SKM-1 treated with dmso at 0.1 percent for 144 hours (cell line): ENCODE results near the gene DDX24.
"Not testable (repeated sequence)": the region's sequence is repeated elsewhere in the genome, so short reads cannot be mapped to it uniquely, and the experiment has no call there.

Source experiments
- DNase-seq: peaks from one replicate; lab custom pipeline; 2025; ENCODE audit not compliant: unreplicated experiment; lab: John Stamatoyannopoulos, UW

Gene DDX24

DNA sequence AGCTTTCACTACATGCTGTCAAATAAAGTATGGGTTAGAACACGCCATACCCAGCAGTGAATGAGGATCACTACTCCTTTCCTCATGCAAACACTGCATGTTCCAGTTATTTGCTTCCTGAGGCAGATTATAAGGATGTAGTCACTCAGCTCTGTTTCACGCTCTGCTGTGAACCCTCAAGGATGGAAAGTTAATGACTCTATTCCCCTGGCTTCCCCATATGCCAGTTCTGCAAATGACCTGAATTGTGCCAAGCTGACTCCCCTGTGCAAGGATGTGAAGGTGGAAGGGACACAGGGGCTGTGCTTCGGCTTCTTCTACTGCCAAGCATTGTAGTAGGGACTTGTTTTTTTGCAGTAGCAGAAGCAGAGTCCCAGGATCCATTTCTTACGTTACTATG is 6.9 kb upstream of the DDX24 start:
- DNase-seq, result no peak

DNA sequence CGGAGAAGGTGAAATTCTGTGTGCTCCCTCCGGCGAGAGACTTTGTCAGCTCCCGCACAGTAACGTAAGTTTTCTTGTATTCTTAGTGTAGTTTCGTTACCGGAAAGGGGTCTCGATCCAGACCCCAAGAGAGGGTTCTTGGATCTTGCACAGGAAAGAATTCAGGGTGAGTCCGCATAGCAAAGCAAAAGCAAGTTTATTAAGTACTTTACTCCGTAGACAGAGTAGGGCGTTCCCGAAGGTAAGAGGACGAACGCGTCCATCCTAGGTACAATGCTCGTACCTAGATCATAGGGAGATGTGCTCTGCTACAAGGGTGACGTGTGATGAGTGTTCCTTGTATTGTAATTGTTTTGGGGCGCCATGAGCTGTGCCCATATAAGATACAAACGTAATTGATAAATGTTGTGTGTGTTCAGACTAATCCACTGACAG is 401 bp upstream of the DDX24 start:
- no peak for DNase-seq

DNA sequence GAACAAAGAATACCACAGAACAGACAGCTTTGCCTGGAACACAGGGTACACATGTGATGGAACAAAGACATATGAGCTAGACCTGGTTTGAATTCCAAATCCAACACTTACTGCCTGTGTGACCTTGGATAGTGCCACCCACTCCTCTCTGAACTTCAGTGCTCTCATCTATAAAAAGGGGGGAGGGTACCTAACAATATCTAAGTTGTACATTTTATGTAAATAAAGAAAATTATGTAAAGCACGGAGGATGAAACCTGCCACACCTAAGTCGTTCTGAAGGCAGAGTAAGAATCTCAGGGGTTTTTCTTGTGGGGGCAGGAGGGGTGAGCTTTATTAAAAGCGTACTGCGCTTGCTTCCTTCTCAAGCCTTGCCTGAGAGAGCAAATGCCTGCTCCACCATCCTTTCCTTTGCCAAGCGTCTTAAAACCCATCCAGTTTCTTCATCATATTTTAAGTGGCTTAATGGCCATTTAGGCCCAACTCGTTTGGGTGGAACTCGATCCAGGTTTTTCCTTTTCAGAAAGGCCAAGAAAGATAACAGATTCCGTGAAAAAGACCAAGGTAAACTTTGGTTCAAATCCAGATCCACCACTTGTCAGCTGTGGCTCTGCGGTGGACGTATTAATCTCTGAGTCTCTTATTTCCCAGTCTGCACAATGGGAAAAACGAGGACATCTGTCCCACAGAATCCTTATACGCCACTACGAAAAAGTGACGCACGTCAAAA is 946 bp downstream of the DDX24 start:
- no peak for DNase-seq

DNA sequence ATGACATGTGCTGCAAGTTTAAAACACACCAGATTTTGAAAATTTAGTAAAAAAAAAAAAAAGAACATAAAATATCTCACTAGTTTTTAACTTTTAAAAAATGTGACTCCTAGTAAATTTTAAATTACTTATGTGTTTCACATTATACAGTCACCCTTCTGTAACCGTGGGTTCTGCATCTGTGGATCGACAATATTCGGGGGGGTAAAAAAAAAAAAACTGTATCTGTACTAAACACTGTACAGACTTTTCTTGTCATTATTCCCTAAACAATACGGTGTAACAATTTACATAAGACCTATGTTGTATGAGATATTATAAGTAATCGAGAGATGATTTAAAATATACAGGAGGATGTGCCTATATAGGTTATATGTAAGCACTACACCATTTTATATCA is 3.2 kb downstream of the DDX24 start:
- no peak for DNase-seq

DNA sequence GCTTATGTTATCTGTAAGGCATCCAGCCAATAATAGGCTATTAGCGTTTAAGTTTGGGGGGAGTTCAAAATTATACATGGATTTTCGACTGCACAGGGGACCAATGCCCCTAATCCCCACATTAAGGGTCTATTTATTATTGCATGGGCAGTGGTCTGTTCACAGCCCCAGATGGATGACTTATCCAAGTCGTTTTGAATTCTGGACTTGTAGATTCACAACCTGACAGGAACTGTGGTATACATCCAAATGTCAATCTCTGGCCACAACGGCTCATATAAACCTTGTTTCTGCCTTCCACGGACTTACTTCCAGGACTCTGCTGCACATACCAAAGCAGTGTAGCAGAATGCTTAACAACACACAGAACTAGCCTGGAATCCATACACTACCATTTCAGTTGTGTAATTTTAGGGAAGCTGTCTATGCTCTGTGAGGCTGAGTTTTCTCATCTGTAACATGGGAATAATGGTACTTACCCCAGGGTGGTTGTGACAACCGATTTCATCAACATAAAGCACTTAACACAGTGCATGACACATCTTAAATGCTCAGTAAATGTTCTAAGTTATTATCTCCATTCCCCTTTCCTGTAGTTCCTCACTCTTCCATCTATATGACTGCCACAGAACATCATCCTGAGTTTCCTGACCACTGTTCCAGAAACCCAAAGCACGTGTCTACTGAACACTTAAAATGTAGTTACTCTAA is 3.7 kb downstream of the DDX24 start:
- no peak for DNase-seq

DNA sequence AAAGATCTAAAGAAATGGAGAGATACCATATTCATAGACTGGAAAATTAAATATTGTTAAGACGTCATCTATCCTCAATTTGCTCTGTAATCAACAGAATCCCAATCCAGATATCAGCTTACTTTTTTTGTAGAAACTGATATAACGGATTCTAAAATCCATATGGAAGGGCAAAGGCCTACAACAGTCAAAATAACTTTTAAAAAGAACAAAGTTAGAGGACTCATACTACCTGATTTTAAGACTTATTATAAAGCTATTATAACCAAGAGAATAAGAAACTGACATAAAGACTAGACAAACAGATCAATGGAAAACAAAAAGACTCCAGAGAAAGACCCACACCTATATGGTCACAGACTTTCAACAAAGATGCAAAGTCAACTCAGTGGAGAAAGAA is 6.0 kb downstream of the DDX24 start:
- no peak for DNase-seq

DNA sequence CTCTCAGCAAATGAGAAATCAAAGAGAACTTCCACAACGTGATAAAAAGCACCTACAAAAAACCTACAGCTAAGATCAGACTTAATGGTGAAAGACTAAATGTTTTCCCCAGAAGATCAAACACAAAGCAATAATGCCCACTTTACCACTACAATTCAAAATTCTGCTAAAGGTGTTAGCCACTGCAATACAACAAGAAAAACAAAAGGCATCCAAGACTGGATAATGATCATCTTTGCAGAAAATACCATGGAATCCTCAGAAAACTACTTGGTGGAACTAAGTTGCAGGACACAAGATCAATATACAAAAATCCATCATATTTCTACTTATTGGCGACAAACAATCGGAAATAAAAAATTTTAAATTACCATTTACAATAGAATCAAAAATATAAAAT is 6.5 kb downstream of the DDX24 start:
- DNase-seq, result no peak

DNA sequence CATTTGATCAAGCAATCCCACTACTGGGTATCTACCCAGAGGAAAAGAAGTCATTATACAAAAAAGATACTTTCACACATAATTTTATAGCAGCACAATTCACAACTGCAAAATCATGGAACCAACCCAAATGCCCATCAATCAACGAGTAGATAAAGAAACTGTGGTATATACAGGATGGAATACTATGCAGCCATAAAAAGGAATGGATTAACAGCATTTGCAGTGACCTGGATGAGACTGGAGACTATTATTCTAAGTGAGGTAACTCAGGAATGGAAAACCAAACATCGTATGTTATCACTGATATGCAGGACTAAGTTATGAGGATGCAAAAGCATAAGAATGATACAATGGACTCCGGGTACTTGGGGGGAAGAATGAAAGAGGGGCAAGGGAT is 8.9 kb downstream of the DDX24 start:
- DNase-seq, result not testable (repeated sequence)

DNA sequence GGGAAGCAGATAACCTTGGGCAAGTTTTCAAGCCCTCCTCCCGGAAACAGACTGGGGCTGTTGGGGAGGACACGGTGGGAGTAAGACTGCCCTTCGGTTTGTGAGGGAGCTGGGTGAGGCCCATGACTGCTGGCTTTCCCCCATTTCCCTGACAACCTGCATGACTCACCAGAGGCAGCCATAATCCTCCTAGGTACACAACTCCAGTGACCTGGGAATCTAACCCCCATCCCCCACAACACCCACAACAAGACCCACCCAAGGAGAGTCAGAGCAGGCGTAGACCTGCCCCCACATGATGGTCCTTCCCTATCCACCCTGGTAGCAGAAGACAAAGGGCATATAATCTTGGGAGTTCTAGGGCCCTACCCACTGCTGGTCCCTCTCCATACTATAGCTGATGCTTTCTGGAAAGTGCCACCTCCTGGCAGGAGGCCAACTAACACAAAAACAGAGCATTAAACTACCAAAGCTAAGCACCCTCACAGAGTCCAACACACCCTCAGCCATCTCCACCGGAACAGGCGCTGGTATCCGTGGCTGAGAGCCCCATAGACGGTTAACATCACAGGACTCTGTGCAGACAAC is 14.8 kb downstream of the DDX24 start:
- no peak for DNase-seq

DNA sequence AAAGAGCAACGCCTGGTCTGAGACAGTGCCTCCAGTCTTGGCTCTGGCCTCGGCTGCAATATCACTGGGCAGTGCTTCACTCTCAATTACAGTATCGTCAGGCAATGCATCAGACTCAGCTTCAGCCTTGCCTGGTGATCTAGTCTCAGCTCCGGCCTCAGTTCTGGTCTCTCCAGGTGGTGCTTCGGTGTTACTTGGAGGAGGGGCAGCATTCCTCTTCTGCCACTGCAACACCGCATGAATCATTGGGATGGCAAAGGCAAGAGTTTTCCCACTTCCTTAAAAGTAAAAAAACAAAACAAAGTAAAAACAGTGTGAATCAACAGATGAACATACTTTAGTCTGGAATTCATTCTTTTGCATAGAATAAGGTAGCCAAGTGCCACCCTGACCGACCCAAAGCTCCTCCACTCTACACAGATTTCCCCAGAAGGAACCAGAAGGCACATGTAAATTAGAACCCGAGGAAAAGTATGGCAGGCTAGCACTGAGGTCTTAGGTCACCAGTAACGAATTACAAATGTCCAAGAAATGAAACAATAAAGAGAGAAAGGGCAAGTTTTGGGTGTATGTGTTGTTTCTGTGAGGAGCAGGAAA is 18.6 kb downstream of the DDX24 start:
- no peak for DNase-seq

DNA sequence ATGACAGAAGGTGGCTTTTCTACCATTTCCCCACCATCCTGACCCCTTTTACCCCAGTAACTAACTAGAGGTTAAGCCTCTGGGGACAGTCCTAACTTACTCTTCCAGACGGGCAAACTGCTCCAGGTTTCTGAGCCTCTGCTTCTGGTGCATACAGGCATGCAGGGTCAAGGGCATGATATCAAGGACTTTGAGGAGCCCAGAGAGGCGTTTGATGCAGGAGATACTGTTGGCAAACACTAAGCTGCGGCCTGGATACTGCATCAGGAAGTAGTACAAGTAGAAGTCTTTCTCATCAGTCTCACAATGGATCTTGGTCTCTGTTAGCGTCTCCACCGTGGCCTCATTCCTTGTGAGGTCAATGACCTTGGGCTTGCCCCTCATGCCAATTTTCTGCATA is 21.0 kb downstream of the DDX24 start:
- no peak for DNase-seq

DNA sequence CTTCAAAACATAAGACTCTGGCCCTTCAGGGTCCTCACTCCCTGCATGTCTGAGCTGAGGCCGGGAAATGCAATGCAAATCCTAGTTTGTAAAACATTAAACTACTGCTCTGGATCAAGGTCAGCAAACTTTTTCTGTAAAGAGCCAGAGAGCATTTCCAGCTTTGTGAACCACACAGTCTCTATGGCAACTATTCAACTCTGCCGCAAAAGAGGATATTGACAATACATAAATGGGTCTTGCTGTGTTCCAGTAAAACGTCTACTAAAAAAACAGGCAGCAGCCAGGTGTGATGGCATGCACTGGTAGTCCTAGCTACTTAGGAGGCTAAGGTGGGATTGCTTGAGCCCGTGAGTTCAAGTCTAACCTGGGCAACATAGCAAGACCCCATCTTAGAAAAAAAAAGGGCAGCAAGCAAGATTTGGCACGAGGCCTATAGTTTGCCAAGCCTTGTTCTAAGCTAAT is 22.3 kb downstream of the DDX24 start:
- no peak for DNase-seq

DNA sequence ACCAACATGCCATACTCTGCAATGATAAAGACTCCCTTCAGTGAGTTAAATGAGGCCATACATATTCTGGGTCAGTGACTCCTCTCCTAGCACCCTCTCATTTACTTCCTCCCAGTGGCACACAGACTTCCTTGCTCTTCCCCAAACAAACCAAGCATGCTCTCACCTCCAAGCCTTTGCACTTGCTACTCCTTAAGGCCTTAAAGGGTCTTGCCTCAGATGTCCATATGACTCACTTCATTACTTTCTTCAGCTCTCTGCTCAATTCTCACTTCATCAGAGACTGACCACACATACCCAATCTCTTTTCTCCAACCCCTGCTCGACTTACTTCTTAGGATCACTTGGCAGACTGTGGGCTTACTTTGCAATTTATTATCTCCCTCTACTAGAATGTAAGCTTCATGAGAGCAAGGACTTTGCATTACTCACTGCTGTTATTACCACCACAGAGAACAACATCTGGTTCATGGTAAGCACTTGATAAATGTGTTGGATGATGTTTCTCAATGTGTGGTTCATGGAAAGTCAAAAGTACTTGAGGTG is 22.8 kb downstream of the DDX24 start:
- DNase-seq, result no peak

DNA sequence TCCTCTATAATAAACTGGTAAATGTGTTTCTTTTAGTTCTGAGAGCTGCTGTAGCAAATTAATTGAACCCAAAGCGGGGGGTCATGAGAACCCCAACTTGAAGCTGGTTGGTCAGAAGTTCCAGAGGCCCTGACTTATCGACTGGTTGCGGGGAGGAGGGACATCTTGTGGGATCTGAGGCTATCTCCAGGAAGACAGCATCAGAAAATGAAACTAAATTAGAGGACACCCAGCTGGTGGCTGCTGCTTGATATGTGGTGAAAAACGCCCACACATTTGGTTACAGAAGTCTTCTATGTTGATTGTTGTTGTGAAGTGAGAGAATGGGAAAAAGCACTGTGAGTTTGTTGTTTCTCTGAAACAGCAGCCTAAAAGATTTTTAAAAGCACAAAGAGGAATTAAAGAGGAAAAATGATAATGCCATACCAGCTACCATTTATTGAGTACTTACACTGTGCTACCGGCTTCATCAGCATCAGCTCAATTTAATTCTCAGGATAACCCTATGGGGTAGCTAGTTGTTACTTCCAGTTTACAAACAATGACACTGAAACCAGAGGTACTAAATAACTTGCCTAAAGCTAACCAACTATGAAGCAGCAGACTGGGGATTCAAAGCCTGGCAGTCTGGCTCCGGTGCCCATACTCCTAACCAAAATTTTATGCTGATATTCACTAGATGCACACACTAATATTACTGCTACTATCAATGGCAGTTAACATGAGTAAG is 24.3 kb downstream of the DDX24 start:
- no peak for DNase-seq

DNA sequence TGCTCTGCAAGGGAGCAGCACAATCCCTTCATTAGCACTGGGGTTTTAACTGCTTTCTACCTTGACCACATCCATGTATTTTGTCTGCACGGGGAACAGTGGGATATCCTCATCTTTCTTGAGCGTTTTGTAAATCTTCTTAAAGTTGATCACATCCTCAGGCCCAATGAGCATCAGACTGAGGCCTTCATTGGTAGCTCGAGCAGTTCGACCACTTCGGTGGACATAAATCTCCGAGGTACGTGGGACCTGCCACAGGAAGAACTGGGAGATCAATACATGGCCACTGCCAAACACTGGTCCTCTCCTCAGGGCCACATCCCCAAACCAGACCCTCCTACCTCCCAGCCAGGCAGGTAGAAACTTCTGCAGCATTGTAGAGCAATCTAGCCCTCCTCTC is 26.1 kb downstream of the DDX24 start:
- no peak for DNase-seq

DNA sequence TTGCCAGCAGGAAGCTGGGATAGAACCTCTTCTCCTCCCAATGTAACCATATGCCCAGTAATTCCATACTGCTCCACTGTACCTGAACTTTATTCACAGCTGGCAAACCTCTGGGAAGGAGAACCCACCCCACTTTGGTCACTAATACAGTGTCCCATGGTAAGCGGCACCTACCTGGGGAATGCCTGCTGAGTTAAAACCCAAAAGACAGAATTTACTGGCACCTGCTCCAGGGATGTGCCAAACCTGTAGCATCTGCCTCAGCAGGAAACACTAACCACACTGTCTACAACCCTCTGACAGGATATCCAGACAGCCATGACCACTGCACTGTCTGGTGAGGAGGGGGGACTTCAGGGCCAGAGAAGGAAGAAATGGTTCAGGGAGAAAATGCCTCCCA is 26.6 kb downstream of the DDX24 start:
- no peak for DNase-seq

DNA sequence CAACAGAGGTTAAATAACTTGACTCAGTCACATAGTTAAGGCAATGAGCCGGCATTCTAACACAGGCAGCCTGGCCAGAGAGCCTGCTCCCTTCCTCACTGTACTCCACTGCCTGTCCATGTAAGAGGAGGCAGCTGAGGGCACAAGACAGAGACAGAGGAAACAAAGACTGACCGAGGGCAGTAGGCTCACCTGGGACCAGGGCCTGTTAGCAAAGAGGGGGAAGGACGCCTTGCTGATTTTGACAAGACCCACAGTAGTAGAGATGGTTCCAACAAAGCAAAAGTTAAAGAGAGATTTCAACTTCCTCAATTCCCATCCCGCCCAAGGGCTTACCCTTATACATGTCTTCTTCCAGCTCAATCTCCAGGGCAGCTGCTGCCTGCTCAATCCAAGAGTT is 28.3 kb downstream of the DDX24 start:
- DNase-seq, result no peak

DNA sequence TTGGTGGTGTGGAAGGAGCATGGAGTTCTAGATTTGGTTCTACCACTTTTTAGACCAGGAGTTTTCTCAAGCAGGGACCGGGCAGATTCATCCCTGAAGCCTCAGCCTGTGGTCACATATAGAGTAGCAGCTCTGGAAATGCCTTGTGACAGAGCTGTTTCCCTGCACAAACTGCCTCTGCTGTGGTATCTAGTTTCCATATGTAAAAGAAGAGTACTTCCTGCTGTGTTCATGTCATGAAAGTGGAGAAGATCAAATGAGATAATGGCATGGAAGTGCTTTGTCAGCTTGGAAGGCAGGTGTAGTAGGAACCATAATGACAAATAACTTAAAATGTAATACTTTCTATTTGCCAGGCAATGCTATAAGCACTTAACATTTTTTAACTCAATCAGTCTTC is 28.8 kb downstream of the DDX24 start:
- DNase-seq, result no peak

DNA sequence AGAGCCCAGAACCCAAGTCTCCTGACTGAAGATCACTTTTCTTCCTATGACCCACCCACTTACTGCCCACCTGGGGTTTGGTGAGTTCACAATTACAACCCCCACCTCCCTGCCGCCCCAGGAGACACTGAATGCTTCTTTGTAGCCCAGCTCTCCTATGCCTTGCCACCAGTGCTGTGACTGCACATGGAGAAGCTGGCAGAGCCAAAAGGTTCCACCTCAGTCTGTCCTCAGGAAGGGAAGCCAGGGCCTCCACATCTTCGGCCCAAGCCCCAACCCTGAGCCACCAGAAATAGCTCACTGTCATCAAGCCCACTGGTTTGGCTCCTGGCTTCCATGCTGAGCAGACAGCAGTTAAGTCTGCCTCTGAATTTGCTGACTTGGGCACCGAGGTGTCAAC is 29.2 kb downstream of the DDX24 start:
- no peak for DNase-seq

DNA sequence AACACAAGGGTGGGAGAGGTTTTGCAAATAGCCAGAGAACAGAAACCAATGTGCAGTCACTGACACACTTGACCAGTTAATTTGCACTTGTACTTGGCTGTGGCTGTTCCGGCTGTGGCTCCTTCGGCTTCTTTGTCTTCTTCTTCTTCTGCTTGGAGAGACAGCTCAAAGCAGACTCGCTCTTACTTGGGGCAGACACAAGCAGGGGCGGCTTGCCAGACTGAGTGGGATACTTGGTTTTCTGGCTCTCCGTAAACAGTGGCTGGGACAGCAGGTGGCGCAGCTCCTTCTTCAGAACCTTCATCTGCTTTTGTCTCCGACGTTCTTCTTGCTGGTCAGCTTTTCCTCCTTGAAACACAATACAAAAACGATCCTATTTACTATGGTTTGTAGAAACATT is 29.9 kb downstream of the DDX24 start:
- DNase-seq, result no peak
